HG03521 (cell line): Measurements from ENCODE around the gene MISP3.

Source experiments
- ATAC-seq: cut with Tn5 transposase; IDR thresholded peaks from one replicate; pipeline ENCODE4 v1.9.1; 2021; ENCODE audit warnings: mild to moderate bottlenecking, moderate library complexity; ENCODE audit not compliant: unreplicated experiment

The MISP3 gene

GRCh38 chr19:14101003-14101545 lies 28.5 kb downstream of the MISP3 start:
- ATAC-seq: no peak

DNA sequence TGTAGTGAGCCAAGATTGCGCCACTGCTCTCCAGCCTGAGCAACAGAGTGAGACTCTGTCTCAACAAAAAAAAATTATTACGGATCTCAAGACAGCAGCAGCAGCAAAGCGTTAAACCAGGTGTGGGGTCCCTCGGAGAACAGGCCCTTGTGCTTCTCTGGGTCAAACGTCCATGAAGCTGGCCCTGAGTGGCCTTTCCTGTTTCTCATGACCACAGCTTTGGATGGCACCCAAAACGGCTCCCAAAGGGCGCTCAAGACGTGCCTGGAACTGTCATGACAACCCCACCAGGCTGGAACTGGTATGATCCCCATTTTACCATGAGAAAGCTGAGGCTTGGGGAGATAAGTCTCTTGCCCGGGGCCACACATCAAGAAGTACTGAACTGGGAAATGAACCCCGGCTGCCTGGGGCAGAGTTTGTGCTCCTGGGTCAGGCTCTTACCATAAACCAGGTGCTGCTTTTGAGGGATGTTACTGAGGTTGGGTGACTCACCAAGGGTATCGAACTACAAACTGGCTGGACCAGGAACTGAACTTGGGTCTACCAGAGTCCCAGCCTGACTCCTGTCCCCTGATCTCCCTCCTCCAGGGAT lies 29.6 kb downstream of the MISP3 start:
- no peak for ATAC-seq

GRCh38 chr19:14102756-14103155 lies 30.2 kb downstream of the MISP3 start:
- ATAC-seq: no peak

GRCh38 chr19:14103310-14103709 lies 30.7 kb downstream of the MISP3 start:
- no peak for ATAC-seq

DNA sequence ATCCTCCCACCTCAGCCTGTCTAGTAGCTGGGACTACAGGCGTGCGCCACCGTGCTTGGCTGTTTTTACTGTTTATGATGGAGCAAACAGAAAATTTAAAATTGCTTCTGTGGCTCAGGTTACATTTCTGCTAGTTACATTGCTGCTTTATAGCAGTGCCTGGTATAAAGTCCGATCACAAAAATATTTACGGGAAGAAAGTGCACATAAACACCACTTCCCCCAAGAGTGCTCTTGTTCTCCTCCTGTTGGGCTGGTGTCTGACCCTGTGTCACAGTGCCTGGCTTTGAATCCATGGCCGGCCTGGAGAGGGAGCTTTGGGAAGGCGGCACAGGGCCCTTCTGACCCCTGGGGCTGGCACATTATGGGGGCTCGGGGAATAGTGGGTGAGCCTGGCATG lies 33.1 kb downstream of the MISP3 start:
- no peak for ATAC-seq

DNA sequence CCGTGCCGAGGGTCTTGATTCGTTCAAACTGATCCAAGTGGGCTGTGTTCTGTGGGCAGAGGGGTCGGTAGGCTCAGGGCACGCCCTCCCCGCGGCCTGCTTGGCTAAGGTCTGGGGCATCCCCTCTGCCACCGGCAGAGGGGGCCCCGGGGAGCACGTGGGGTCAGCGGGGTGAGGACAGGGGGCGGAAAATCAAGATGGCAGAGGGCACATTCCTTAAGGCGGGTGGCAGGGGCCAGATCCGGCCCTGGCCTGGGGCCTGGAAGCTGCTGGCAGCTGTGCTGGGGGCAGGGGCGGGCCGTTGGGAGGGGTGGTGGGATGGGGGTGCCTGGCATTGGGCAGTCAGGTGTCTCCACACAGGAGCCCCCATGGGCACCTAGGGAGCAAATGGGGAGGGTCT lies 34.3 kb downstream of the MISP3 start:
- ATAC-seq: no peak

- no peak for ATAC-seq
These were observed 35.2 kb downstream of the MISP3 start for GRCh38 chr19:14107581-14108461.

DNA sequence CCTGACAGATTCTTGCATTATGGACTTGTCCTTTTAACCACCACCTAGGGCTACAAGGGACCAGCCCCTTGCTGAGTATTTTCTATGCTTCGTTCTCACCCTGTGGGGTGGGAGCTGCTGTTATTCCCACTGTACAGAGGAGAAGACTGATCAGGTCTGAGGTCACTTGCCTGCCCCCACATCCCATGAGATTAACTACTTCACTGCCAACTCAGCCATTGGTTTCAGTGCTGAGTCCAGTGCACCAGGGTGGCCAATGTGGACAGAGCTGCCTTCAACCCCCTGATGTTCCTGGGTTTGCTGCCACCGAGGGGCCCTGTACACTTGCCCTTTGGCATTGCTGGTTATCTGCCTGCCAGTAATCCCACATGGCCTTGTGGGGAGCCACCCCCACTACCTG lies 38.1 kb downstream of the MISP3 start:
- no peak for ATAC-seq

DNA sequence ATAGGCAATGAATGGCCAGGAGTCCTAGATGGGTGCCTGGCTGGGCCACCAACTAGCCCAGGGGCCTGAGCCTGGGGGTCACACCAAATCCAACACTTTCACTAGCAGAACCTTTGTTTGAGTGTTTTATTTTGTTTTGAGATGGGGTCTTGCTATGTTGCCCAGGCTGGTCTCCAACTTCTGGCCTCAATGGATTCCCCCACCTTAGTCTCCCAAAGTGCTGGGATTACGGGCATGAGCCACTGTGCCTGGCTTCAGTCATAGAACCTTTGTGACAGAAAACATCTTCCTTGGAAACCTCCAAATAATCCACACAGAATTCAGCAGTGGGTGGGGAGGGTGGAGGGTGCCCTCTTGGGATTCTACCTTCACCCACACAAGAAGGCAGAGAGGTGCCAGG lies 38.9 kb downstream of the MISP3 start:
- no peak for ATAC-seq

DNA sequence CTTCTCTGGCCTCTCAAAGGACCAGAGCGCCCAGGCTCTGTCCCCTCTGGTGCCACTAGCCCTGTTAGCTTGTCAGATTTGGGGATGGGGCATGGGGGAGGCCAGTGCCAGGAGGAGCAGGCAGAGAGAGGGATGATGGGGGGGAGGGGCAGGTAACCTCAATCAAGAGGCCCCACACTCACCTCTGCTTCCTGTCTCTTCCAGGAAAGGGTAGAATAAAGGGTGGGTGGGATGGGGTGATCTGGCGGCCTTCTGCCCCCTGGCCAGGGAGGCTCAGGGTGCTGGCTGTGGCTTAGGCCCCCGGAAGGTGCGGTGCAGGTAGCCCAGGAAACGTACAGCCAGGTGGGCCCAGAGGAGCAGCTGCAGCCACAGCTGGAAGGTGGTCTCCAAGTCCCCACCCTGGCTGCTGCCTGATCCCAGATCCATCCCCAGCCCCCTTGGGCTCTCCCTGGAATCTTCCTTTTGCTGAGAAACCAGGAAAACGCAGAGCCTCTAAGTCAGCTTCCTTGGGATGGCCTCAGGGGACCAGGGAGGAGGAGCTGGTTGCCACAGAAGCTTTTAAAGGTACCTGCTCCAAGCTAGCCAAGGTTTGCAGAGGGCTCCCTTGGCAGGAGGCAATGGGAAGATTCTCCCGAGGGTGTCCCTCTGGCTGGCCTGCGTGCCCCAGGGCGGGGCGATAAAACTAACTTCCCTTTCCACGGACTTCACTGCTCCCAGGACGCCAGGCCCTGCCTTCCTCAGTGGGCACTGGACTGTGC lies 39.6 kb downstream of the MISP3 start:
- ATAC-seq: no peak

GRCh38 chr19:14112809-14113385 lies 40.3 kb downstream of the MISP3 start:
- ATAC-seq: no peak

GRCh38 chr19:14113762-14114414 lies 41.3 kb downstream of the MISP3 start:
- no peak for ATAC-seq

DNA sequence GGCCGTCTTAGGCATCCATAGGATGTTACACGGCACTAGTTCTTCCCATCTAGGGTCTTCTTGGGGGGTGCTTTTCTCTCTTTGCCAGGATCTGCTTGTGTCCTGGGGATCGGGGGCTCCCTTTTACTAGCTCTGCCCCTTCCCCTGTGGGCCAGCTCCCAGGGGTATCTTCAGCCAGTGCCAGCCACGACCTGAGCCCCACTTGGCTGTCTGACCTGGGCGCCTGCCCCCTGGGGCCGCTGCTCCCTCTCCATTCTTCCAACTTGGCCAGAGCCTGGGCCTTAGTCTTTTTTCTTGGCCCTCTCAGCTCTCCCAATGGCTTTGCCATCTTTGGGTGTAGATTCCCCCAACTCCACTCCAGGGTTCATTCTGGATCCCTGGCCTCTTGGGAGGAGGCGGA lies 41.9 kb downstream of the MISP3 start:
- no peak for ATAC-seq

- ATAC-seq: no peak
These were observed 42.3 kb downstream of the MISP3 start for GRCh38 chr19:14114854-14115253.

- ATAC-seq: no peak
These were observed 43.2 kb downstream of the MISP3 start for GRCh38 chr19:14115756-14116155.

- no peak for ATAC-seq
These were observed 43.9 kb downstream of the MISP3 start for GRCh38 chr19:14116525-14116917.

- ATAC-seq: peak; percentile 1
These were observed 44.5 kb downstream of the MISP3 start for GRCh38 chr19:14116918-14117578.

- peak; percentile 84 for ATAC-seq
These were observed 45.1 kb downstream of the MISP3 start, which contains the start of gene PRKACA for GRCh38 chr19:14117668-14118164. PRKACA (minus strand) TSS chr19:14117762; CDS start chr19:14117547, 215 bp downstream.

GRCh38 chr19:14118165-14119051 lies 45.8 kb downstream of the MISP3 start:
- ATAC-seq: peak; percentile 0
